HepG2 (cell line): ENCODE measurements around the gene ABTB2. TPM values are rescaled to one million over a fixed set of nuclear protein-coding genes. Genes with fewer than 3 reads are reported as not detected.

ENCODE experiments used
- ATAC-seq: fragments of 200-7000 bp; cut with Tn5 transposase; 3 replicates; pipeline ENCODE4 v1.9.1; 2020; ENCODE audit warnings: mild to moderate bottlenecking, moderate library complexity
- BruUV-seq: library from RNA; stranded (reverse); fragments of 400-500 nt; replicated peaks from 2 replicates; lab custom pipeline; 2021; lab: Mats Ljungman, UMichigan
- CTCF ChIA-PET: fragments of 300-600 bp; formaldehyde crosslinking; extraction: SDS; loops from one replicate; lab custom pipeline; 2021; ENCODE audit warnings: low total read pairs, inconsistent platforms, low intra/inter-chr PET ratio; lab: Yijun Ruan, JAX
- POLR2A ChIA-PET: fragments of 350-600 bp; sonication (Branson Sonifier 250); formaldehyde crosslinking; loops from one replicate; lab custom pipeline; 2020; ENCODE audit warnings: antibody characterized with exemption, inconsistent platforms; lab: Yijun Ruan, JAX
- DNase-seq: peaks from one replicate; pipeline ENCODE4 v3.0.0-alpha.2; 2015; ENCODE audit warnings: low spot score
- FAIRE-seq: peaks from 3 replicates; lab custom pipeline; 2011; peaks lifted over from hg19 to GRCh38; lab: Jason Lieb, UNC
- H2AFZ ChIP-seq: one replicate; pipeline ENCODE4 v1.6.1; 2011; ENCODE audit warnings: low read length, inconsistent platforms
- H3K27ac ChIP-seq: fragments of 300-600 bp; 3 replicates; pipeline ENCODE4 v1.8.0; 2011; ENCODE audit warnings: mixed run types, mild to moderate bottlenecking, mixed read lengths, low read length, inconsistent platforms; ENCODE audit not compliant: insufficient read depth; ENCODE audit errors: extremely low read length
- H3K27me3 ChIP-seq, 2 experiments: fragments of 200-600 bp in 1 of 2; 2 replicates in 1 of 2; 3 replicates in 1 of 2; pipeline versions ENCODE4 v1.6.0 to v1.8.0; 2011; ENCODE audit warnings: low read length in 2 of 2, mild to moderate bottlenecking in 2 of 2, moderate library complexity in 2 of 2, inconsistent platforms in 1 of 2; ENCODE audit not compliant: insufficient read depth in 2 of 2, control insufficient read depth in 1 of 2
- H3K36me3 ChIP-seq, 2 experiments: fragments of 200-600 bp in 1 of 2; replicated peaks in 1 of 2; 2 replicates in 1 of 2; 3 replicates in 1 of 2; pipeline versions ENCODE4 v1.5.1 to v1.8.0; 2011; ENCODE audit warnings: low read length in 2 of 2, inconsistent platforms in 1 of 2; ENCODE audit not compliant: insufficient read depth in 2 of 2, control insufficient read depth in 1 of 2
- H3K4me1 ChIP-seq: 2 replicates; pipeline ENCODE4 v1.5.1; 2012; ENCODE audit warnings: low read length, inconsistent platforms; ENCODE audit not compliant: insufficient read depth
- H3K4me2 ChIP-seq: 2 replicates; pipeline ENCODE4 v1.6.0; 2011; ENCODE audit warnings: low read depth, low read length, inconsistent platforms
- H3K4me3 ChIP-seq, 3 experiments: fragments of 200-600 bp in 1 of 3; sonication (generic), shearing (Covaris generic) in 1 of 3; replicated peaks in 1 of 3; 2 replicates each; pipeline ENCODE4 v1.5.1; 2011 to 2016; ENCODE audit warnings: low read length in 3 of 3, inconsistent platforms in 2 of 3, low read depth in 2 of 3, mild to moderate bottlenecking in 2 of 3, control low read depth in 1 of 3, mixed read lengths in 1 of 3; ENCODE audit not compliant: insufficient read depth in 1 of 3
- H3K79me2 ChIP-seq: one replicate; pipeline ENCODE4 v1.6.1; 2011; ENCODE audit warnings: low read length, inconsistent platforms; ENCODE audit not compliant: insufficient read depth
- H3K9ac ChIP-seq: 2 replicates; pipeline ENCODE4 v1.6.0; 2011; ENCODE audit warnings: mild to moderate bottlenecking, low read depth, low read length, inconsistent platforms; ENCODE audit not compliant: insufficient read depth
- H3K9me3 ChIP-seq: 2 replicates; pipeline ENCODE4 v1.5.1; 2012; ENCODE audit warnings: mild to moderate bottlenecking, low read length
- H4K20me1 ChIP-seq: 2 replicates; pipeline ENCODE4 v1.6.0; 2011; ENCODE audit warnings: inconsistent platforms, mild to moderate bottlenecking, low read length, moderate library complexity; ENCODE audit not compliant: insufficient read depth
- GATA4 ChIP-seq: sonication (generic); IDR thresholded peaks from 2 replicates; pipeline ENCODE4 v1.6.1; 2016; ENCODE audit warnings: antibody characterized with exemption, low read depth, borderline replicate concordance
- HMGA1 ChIP-seq: sonication (generic); formaldehyde crosslinking; conservative IDR thresholded peaks from 2 replicates; pipeline ENCODE4 v1.4.0; 2020; ENCODE audit warnings: missing genetic modification reagents
- SIX4 ChIP-seq: sonication (generic); formaldehyde crosslinking; IDR thresholded peaks from 2 replicates; pipeline ENCODE4 v1.4.0; 2020; ENCODE audit warnings: missing genetic modification reagents
- SRSF9 ChIP-seq: fragments of 200-400 bp; formaldehyde crosslinking; IDR thresholded peaks from 2 replicates; pipeline ENCODE4 v1.6.1; 2018; ENCODE audit warnings: borderline replicate concordance, mild to moderate bottlenecking, low read depth, low read length; ENCODE audit not compliant: insufficient read depth, poor library complexity, severe bottlenecking
- TEAD2 ChIP-seq: sonication (generic); formaldehyde crosslinking; IDR thresholded peaks from 2 replicates; pipeline ENCODE4 v1.9.0; 2021; ENCODE audit warnings: missing genetic modification reagents
- ZBTB14 ChIP-seq: sonication (generic); formaldehyde crosslinking; IDR thresholded peaks from 2 replicates; pipeline ENCODE4 v1.4.0; 2020; ENCODE audit warnings: missing genetic modification reagents
- ZNF12 ChIP-seq: sonication (generic); formaldehyde crosslinking; IDR thresholded peaks from 2 replicates; pipeline ENCODE4 v1.5.0; 2020; ENCODE audit warnings: missing genetic modification reagents
- ZNF251 ChIP-seq: sonication (generic); formaldehyde crosslinking; IDR thresholded peaks from 2 replicates; pipeline ENCODE4 v1.9.0; 2021; ENCODE audit warnings: mild to moderate bottlenecking, missing genetic modification reagents
- ZNF441 ChIP-seq: sonication (generic); formaldehyde crosslinking; IDR thresholded peaks from 2 replicates; pipeline ENCODE4 v1.7.0; 2021; ENCODE audit warnings: missing genetic modification reagents, borderline replicate concordance
- WGBS: methylation state at CpG from one replicate; pipeline ENCODE4 v1.1.6; 2017; ENCODE audit warnings: low lambda C conversion rate; 5-methylcytosine and 5-hydroxymethylcytosine counted together
- in situ Hi-C: cut with HindIII; loops from 2 replicates; pipeline ENCODE4 v1.10.0; 2017; ENCODE audit warnings: low pct_unique_long_range_greater_than_20kb; ENCODE audit not compliant: extremely low pct_ligation_motif_present
- intact Hi-C: fragments of 100-400 bp; cut with micrococcal nuclease; formaldehyde crosslinking; loops from one replicate; pipeline ENCODE4 v1.10.0; 2022; ENCODE audit not compliant: unreplicated experiment
- polyA plus RNA-seq, 8 experiments: library from polyadenylated mRNA; depleted of rRNA in 3 of 8; stranded (reverse) in 7 of 8; unstranded in 1 of 8; fragments of >200 nt; fragmentation: Illumina TruSeq in 4 of 8; extraction: Trizol in 4 of 8; gene quantifications; 2 replicates each; pipeline versions ENCODE4 v1.2.1 to v1.2.3, GENCODE V29; 2011 to 2016; ENCODE audit warnings: low read depth in 4 of 8, missing spikeins in 1 of 8, mixed read lengths in 1 of 8; ENCODE audit not compliant: insufficient read depth in 1 of 8
- total RNA-seq, 5 experiments: library from RNA; depleted of rRNA; stranded (reverse); fragments of >200 nt; fragmentation: Illumina TruSeq; extraction: Trizol; gene quantifications; 2 replicates each; pipeline ENCODE4 v1.2.3, GENCODE V29; 2016; ENCODE audit warnings: low read depth in 1 of 5

ABTB2 gene
- total and polyA plus RNA-seq, 2 of the 13 experiments (the other 11 are each of a cell fraction or from before 2014, with no cell fraction given): 5.1 to 15.4 TPM

GRCh38 chr11:34178209-34178821 is 179.5 kb downstream of the ABTB2 start:
- Histone ChIP-seq H3K4me3 (no peak overlapping the region), H3K27me3 (no peaks in the 10 kb centered on the region), H2AFZ (no peak overlapping the region), H4K20me1 (0 out of 2 replicates have a peak, but pooled peaks cover 3% of the 10 kb centered on the region), H3K4me1 (peaks cover 7% of the 10 kb centered on the region; the same call in 1 of the 2 replicates), H3K9ac (no peak overlapping the region), H3K79me2 (no peaks in the 10 kb centered on the region), H3K4me2 (no peak overlapping the region), H3K9me3 (no peaks in the 10 kb centered on the region), H3K27ac (no peak overlapping the region), H3K36me3 (peaks cover 6 to 9% of the 10 kb centered on the region in 2 experiments; a peak in 2 of 5 replicates)
- FAIRE-seq (no peak), ATAC-seq (no peak), DNase-seq (no peak)
- intact Hi-C loops: loop anchor here (10.0 kb wide), 1 partner anchor 286 kb away; no protein-coding TSS in a partner anchor
- POLR2A ChIA-PET: no interaction called here
- TF ChIP-seq SIX4 (CRISPR knock-in tag): no peak
- TF ChIP-seq HMGA1 (CRISPR knock-in tag): no peak
- no peak for TF ChIP-seq SRSF9
- TF ChIP-seq GATA4: no peak
- no peak for TF ChIP-seq ZNF251 (CRISPR knock-in tag)
- TF ChIP-seq ZBTB14 (CRISPR knock-in tag): no peak
- no peak for TF ChIP-seq ZNF12 (CRISPR knock-in tag)
- no peak for TF ChIP-seq ZNF441
- TF ChIP-seq TEAD2 (CRISPR knock-in tag): no peak
- in situ Hi-C loops: loop anchor here (5.0 kb wide), 1 partner anchor 179 kb away; the partner anchor contains the start of gene ABTB2
- BruUV-seq: no TSS peak
- CTCF ChIA-PET: no interaction called here
- 98% methylated on average over 9 of the region's 10 CpGs for WGBS
